CD14-positive monocyte (primary cell): ENCODE results near the gene GRID1. TPM values are rescaled to one million over a fixed set of nuclear protein-coding genes. Genes with fewer than 3 reads are reported as not detected.

ENCODE experiments used
- DNase-seq, 3 donors: peaks; one replicate each; pipeline ENCODE4 v3.0.0-alpha.2; 2011 to 2022
- H2AFZ ChIP-seq: 2 replicates; pipeline ENCODE4 v1.6.0; 2012; ENCODE audit warnings: mild to moderate bottlenecking, low read depth, low read length, inconsistent platforms; ENCODE audit not compliant: insufficient read depth, poor library complexity, severe bottlenecking
- H3K27ac ChIP-seq, 2 donors: 1 replicate in 1 of 2; 2 replicates in 1 of 2; pipeline ENCODE4 v1.5.1; 2012 to 2013; ENCODE audit warnings: low read length in 2 of 2, control low read depth in 1 of 2, inconsistent platforms in 1 of 2, low read depth in 1 of 2, mild to moderate bottlenecking in 1 of 2
- H3K27me3 ChIP-seq, 2 donors: one replicate each; pipeline versions ENCODE4 v1.6.0 to v1.6.1; 2011 to 2013; ENCODE audit warnings: low read length in 2 of 2; ENCODE audit not compliant: control insufficient read depth in 2 of 2, insufficient read depth in 2 of 2
- H3K36me3 ChIP-seq, 2 donors: replicated peaks in 1 of 2; 1 replicate in 1 of 2; 2 replicates in 1 of 2; pipeline versions ENCODE4 v1.5.1 to v1.6.1; 2012 to 2013; ENCODE audit warnings: low read length in 2 of 2, control low read depth in 1 of 2, inconsistent platforms in 1 of 2, mild to moderate bottlenecking in 1 of 2; ENCODE audit not compliant: insufficient read depth in 2 of 2, control insufficient read depth in 1 of 2
- H3K4me1 ChIP-seq, 2 donors: 1 replicate in 1 of 2; 2 replicates in 1 of 2; pipeline versions ENCODE4 v1.5.1 to v1.6.1; 2012 to 2013; ENCODE audit warnings: low read length in 2 of 2, control low read depth in 1 of 2, inconsistent platforms in 1 of 2, mild to moderate bottlenecking in 1 of 2, moderate library complexity in 1 of 2; ENCODE audit not compliant: insufficient read depth in 2 of 2, control insufficient read depth in 1 of 2
- H3K4me2 ChIP-seq: replicated peaks from 2 replicates; pipeline ENCODE3; 2012; ENCODE audit warnings: low read length, moderate library complexity, mild to moderate bottlenecking; ENCODE audit not compliant: poor library complexity, severe bottlenecking; ENCODE audit errors: extremely low read depth
- H3K4me3 ChIP-seq, 3 experiments: fragments of 200-600 bp in 1 of 3; sonication (generic) in 1 of 3; replicated peaks in 1 of 3; 1 replicate in 2 of 3; 2 replicates in 1 of 3; pipeline ENCODE4 v1.5.1; 2011 to 2013; ENCODE audit warnings: low read length in 3 of 3, mild to moderate bottlenecking in 3 of 3, control low read depth in 2 of 3, low read depth in 2 of 3, inconsistent platforms in 1 of 3, moderate library complexity in 1 of 3
- H3K79me2 ChIP-seq: 2 replicates; pipeline ENCODE4 v1.6.0; 2012; ENCODE audit warnings: mild to moderate bottlenecking, control low read depth, inconsistent platforms, low read length, moderate library complexity; ENCODE audit not compliant: insufficient read depth
- H3K9ac ChIP-seq: 2 replicates; pipeline ENCODE4 v1.6.0; 2017; ENCODE audit warnings: low read length, mild to moderate bottlenecking; ENCODE audit not compliant: insufficient read depth, poor library complexity, severe bottlenecking
- H3K9me3 ChIP-seq, 2 donors: replicated peaks in 1 of 2; 1 replicate in 1 of 2; 2 replicates in 1 of 2; pipeline versions ENCODE4 v1.5.1 to v1.6.1; 2012 to 2013; ENCODE audit warnings: low read length in 2 of 2, control low read depth in 1 of 2; ENCODE audit not compliant: control insufficient read depth in 1 of 2, insufficient read depth in 1 of 2
- H4K20me1 ChIP-seq: 2 replicates; pipeline ENCODE4 v1.6.0; 2012; ENCODE audit warnings: mild to moderate bottlenecking, low read length, control low read depth, moderate library complexity; ENCODE audit not compliant: insufficient read depth
- H3K27ac Mint-ChIP-seq, 7 donors: one replicate each; pipeline ENCODE4 v1.8.0; 2020; ENCODE audit warnings: mild to moderate bottlenecking in 7 of 7, mixed read lengths in 7 of 7, moderate library complexity in 6 of 7, inconsistent platforms in 2 of 7
- H3K27me3 Mint-ChIP-seq, 3 donors: one replicate each; pipeline ENCODE4 v1.8.0; 2021 to 2022; ENCODE audit warnings: low read depth in 3 of 3, mild to moderate bottlenecking in 3 of 3, mixed read lengths in 3 of 3, moderate library complexity in 3 of 3, inconsistent platforms in 1 of 3
- H3K36me3 Mint-ChIP-seq, 2 donors: one replicate each; pipeline ENCODE4 v1.8.0; 2020; ENCODE audit warnings: mixed read lengths in 2 of 2, inconsistent platforms in 1 of 2, mild to moderate bottlenecking in 1 of 2
- H3K4me1 Mint-ChIP-seq: one replicate; pipeline ENCODE4 v1.8.0; 2020; ENCODE audit warnings: mild to moderate bottlenecking, mixed read lengths
- H3K4me3 Mint-ChIP-seq, 2 donors: one replicate each; pipeline ENCODE4 v1.8.0; 2020; ENCODE audit warnings: mild to moderate bottlenecking in 2 of 2, mixed read lengths in 2 of 2, moderate library complexity in 1 of 2
- H3K9me3 Mint-ChIP-seq, 7 donors: one replicate each; pipeline ENCODE4 v1.8.0; 2020 to 2022; ENCODE audit warnings: mixed read lengths in 7 of 7, mild to moderate bottlenecking in 6 of 7, moderate library complexity in 6 of 7, inconsistent platforms in 2 of 7
- WGBS: methylation state at CpG from one replicate; pipeline ENCODE4 v1.1.5; 2013; ENCODE audit warnings: missing lambda C conversion rate; ENCODE audit not compliant: insufficient coverage; 5-methylcytosine and 5-hydroxymethylcytosine counted together
- intact Hi-C, 2 donors: fragments of 100-400 bp; cut with micrococcal nuclease; formaldehyde crosslinking; loops; one replicate each; pipeline versions ENCODE4 v1.15.0 to v1.15.1; 2023
- polyA plus RNA-seq, 3 donors: library from polyadenylated mRNA; depleted of rRNA in 1 of 3; unstranded in 2 of 3; stranded (reverse) in 1 of 3; fragments of 300-500 nt in 2 of 3; fragments of >200 nt in 1 of 3; fragmentation: Illumina TruSeq in 2 of 3; gene quantifications; 1 replicate in 2 of 3; 2 replicates in 1 of 3; pipeline ENCODE4 v1.2.3, GENCODE V29; 2012 to 2021
- TF ChIP-seq, protein P1 (sequence below): fragments of 200-600 bp; IDR thresholded peaks from one replicate; pipeline ENCODE4 v1.8.0; 2022; ENCODE audit warnings: antibody characterized with exemption, mild to moderate bottlenecking

Gene GRID1
- polyA plus RNA-seq, 3 donors: not detected

DNA sequence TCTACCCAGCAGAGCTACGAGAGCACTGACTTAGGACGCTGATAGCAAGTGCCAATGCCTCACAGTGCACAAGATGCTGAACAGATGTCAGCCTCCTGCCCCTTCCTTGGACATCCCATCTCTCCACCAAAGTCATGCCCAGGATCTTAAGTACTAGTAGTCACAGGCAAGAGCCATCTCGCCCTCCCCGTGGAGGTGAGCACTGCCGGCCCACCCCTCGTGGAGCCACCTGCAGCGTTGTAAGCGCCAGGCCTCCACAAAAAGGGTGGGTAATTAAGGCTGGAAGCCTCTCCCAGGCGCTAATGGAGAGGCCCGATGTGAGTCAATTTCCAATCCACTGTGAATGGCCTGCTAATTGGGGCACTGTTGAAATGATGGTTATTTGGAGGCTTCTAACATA lies 156.2 kb downstream of the GRID1 start:
- TF ChIP-seq, protein P1, sequence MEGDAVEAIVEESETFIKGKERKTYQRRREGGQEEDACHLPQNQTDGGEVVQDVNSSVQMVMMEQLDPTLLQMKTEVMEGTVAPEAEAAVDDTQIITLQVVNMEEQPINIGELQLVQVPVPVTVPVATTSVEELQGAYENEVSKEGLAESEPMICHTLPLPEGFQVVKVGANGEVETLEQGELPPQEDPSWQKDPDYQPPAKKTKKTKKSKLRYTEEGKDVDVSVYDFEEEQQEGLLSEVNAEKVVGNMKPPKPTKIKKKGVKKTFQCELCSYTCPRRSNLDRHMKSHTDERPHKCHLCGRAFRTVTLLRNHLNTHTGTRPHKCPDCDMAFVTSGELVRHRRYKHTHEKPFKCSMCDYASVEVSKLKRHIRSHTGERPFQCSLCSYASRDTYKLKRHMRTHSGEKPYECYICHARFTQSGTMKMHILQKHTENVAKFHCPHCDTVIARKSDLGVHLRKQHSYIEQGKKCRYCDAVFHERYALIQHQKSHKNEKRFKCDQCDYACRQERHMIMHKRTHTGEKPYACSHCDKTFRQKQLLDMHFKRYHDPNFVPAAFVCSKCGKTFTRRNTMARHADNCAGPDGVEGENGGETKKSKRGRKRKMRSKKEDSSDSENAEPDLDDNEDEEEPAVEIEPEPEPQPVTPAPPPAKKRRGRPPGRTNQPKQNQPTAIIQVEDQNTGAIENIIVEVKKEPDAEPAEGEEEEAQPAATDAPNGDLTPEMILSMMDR: no peak
- Histone ChIP-seq H3K9me3 (no peaks in the 10 kb centered on the region), H3K4me1 (no peaks in the 10 kb centered on the region), H2AFZ (no peak overlapping the region), H3K9ac (no peak overlapping the region), H3K36me3 (no peaks in the 10 kb centered on the region), H3K4me3 (no peak overlapping the region), H3K27ac (no peak overlapping the region), H3K4me2 (no peak overlapping the region), H3K27me3 (no peaks in the 10 kb centered on the region), H3K79me2 (no peaks in the 10 kb centered on the region), H4K20me1 (no peaks in the 10 kb centered on the region)
- 80% methylated on average over 8 of the region's 10 CpGs for WGBS
- DNase-seq: no peak
- Mint-ChIP-seq H3K36me3 (no peaks in the 10 kb centered on the region), H3K27me3 (peaks cover 6 to 8% (median 7%) of the 10 kb centered on the region in 3 donors), H3K4me1 (no peaks in the 10 kb centered on the region), H3K9me3 (no peaks in the 10 kb centered on the region), H3K27ac (no peak overlapping the region), H3K4me3 (no peak overlapping the region)
- intact Hi-C loops: no loop called here

DNA sequence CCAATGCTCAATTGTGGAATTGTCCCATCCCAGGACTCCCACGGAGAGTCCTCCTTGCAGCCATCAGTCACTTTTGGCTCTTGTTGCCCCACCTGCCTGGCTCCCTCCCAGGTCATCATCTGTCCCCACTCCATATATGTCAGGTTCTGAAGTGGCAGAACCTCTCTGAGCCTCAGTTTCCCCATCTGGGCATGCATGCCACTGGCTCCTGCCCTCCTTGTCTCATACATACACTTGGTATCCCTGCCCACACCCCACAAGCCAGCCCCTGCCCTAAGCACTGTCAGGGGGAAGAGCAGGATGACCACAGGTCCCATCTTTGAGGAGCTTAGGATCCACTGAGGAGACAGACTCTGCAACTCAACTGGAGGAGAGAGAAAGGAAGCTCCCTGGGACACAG lies 156.9 kb downstream of the GRID1 start:
- TF ChIP-seq, protein P1: no peak
- Histone ChIP-seq H3K4me2 (no peak overlapping the region), H3K4me1 (no peaks in the 10 kb centered on the region), H3K27me3 (no peaks in the 10 kb centered on the region), H3K9me3 (no peaks in the 10 kb centered on the region), H3K9ac (no peak overlapping the region), H2AFZ (no peak overlapping the region), H4K20me1 (no peaks in the 10 kb centered on the region), H3K36me3 (no peaks in the 10 kb centered on the region), H3K4me3 (no peak overlapping the region), H3K27ac (no peak overlapping the region), H3K79me2 (no peaks in the 10 kb centered on the region)
- H3K36me3 Mint-ChIP-seq: no peaks in the 10 kb centered on the region
- no peaks in the 10 kb centered on the region for H3K4me1 Mint-ChIP-seq
- intact Hi-C loops: no loop called here
- no peak overlapping the region for H3K27ac Mint-ChIP-seq
- no peaks in the 10 kb centered on the region for H3K9me3 Mint-ChIP-seq
- no peak overlapping the region for H3K4me3 Mint-ChIP-seq
- WGBS: 90% methylated on average over 1 of the region's 1 CpG
- DNase-seq: no peak
- H3K27me3 Mint-ChIP-seq: peaks cover 5 to 8% (median 6%) of the 10 kb centered on the region in 3 donors
